ENCODE results near the gene PTER. TPM values are rescaled to one million over a fixed set of nuclear protein-coding genes. Genes with fewer than 3 reads are reported as not detected.

PTER gene
- total RNA-seq, 1 experiment from 2014 or later = 7.4 TPM

DNA sequence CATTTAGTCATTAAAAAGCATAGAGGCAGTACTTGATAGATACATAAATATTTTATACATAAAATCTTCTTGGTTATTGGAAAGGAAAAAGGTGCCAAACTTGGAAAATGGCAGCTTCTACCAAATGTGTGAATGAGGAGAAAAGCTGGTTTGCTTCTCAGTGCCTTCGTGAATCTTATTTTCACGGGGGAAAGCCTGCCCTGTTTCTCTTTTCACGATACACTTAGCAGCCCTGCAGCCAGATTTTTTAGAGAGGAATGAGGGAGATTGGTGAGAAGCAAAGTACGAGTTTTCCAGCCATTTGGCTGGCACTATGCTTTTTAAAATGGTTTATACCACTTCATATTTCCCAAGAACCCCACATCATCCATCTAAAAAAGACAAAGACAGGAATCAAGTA is 107.8 kb downstream of the PTER start:
- no peaks in the 10 kb centered on the region for H3K36me3 ChIP-seq (replicated peaks; ENCODE audit: control insufficient read depth, insufficient read depth, low read length)
- DNase-seq = no peak
- no peaks in the 10 kb centered on the region for H3K27me3 ChIP-seq (ENCODE audit: control insufficient read depth, insufficient read depth, low read length)
- H3K4me3 ChIP-seq (ENCODE audit: insufficient read depth, low read depth, low read length) = no peak overlapping the region

DNA sequence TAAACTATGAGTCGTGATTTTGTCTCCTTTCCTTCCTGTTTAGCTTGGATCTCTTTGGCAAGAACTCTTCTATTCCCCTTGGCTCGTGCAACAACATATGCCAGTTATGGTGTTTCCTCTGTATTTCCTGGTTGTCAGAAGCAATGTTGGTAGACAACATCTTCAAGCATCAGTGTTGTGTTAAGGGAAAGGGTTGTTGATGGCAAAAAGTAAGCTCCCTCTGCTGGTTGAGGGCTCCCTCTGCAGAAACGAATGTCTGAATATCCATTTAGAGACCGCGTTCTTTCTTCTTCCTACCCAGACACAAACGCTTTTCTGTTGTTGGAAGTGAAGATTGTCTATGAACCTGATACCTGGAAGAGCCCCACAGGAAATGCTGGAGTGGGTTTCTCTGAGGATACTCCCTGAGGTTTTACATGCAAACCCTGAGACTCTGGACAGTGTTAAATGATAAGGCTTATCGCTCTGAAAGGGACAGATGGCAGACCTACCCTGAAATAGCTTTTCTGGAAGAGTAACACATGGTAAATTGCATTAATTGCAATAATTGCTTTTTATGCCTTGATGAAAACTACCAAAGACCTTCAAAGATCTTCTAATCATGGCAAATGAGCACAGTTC is 108.4 kb downstream of the PTER start:
- no peaks in the 10 kb centered on the region for H3K27me3 ChIP-seq (ENCODE audit: control insufficient read depth, insufficient read depth, low read length)
- no peaks in the 10 kb centered on the region for H3K36me3 ChIP-seq (replicated peaks; ENCODE audit: control insufficient read depth, insufficient read depth, low read length)
- peak; percentile 47 for DNase-seq
- no peak overlapping the region for H3K4me3 ChIP-seq (ENCODE audit: insufficient read depth, low read depth, low read length)

DNA sequence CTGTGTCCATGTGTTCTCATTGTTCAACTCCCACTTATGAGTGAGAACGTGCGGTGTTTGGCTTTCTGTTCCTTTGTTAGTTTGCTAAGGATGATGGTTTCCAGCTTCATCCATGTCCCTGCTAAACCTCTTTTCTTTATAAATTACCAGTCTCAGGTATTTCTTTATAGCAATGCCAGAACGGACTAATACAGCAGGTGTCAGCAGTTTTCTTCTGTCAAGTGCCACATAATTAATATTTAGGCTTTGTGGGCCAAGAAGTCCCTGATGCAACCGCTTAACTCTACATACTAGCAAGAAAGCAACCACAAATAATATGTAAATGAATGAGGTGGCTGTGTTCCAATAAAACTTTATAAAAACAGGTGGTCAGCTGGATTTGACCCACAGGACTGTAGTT is 111.2 kb downstream of the PTER start:
- DNase-seq = no peak
- Histone ChIP-seq H3K27me3 (ENCODE audit: control insufficient read depth, insufficient read depth, low read length) (no peaks in the 10 kb centered on the region), H3K4me3 (ENCODE audit: insufficient read depth, low read depth, low read length) (no peak overlapping the region), H3K36me3 (replicated peaks; ENCODE audit: control insufficient read depth, insufficient read depth, low read length) (no peaks in the 10 kb centered on the region)

DNA sequence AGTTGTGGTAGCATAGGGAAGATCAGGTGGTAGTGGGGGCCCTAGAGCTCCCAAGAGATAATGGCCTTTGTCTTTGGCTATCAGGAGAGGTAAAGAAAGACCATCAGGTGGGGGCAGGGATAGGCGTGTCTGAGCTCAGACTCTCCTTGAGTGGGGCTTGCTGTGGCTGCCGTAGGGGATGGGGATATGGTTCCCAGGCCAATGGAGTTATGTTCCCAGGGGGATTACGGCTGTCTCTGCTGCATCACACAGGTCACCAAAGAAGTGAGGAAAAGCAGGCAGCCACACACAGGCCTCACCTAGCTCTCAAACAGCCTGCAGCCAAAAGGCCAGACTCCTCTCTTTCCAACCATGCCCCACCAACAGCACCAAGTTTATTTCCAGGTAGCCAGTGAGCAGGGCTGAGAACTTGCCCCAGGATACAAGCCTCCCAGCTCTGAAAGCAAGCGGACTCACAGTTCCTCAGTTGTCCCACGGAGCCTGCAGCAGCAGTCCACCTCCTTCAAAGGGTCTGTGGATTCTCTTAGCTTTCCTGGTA is 122.5 kb downstream of the PTER start:
- H3K4me3 ChIP-seq (ENCODE audit: insufficient read depth, low read depth, low read length) = no peak overlapping the region
- no peaks in the 10 kb centered on the region for H3K36me3 ChIP-seq (replicated peaks; ENCODE audit: control insufficient read depth, insufficient read depth, low read length)
- H3K27me3 ChIP-seq (ENCODE audit: control insufficient read depth, insufficient read depth, low read length) = no peaks in the 10 kb centered on the region
- DNase-seq = no peak

DNA sequence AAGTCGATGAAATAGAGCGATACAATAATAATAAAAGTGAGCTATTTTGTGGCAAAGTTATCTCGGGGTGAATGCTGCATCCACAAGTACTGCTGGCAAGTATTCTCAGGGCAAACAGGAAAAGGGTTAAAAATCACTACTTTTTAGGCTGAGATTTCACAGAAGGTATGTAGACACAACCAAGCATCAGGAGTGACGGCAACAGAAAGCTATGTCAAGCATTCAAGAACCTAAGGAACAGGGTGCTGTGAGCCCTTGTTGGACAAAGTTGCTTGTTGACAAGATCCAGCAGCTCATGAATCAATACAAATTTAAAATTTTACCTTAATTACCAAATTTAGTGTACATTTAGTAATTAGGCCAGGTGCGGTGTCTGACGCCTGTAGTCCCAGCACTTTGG is 126.1 kb downstream of the PTER start:
- H3K36me3 ChIP-seq (replicated peaks; ENCODE audit: control insufficient read depth, insufficient read depth, low read length) = no peaks in the 10 kb centered on the region
- H3K27me3 ChIP-seq (ENCODE audit: control insufficient read depth, insufficient read depth, low read length) = no peaks in the 10 kb centered on the region; the same call in 1 of the 2 replicates
- H3K4me3 ChIP-seq (ENCODE audit: insufficient read depth, low read depth, low read length) = no peak overlapping the region
- no peak for DNase-seq

Other genes starting within 250 kb of the PTER start
- 0.17 and 0.92 TPM in 2 replicates for gene C1QL3, start 84.9 kb downstream of the PTER start, total RNA-seq (2014; rRNA removed; shearing (Covaris generic))